PC-9 (cell line): ENCODE measurements around the gene KLHL6. TPM values are rescaled to one million over a fixed set of nuclear protein-coding genes. Genes with fewer than 3 reads are reported as not detected.
A peak's percentile ranks its signal among the peaks of the same experiment; 100 is the strongest.

Experiments
- BruUV-seq: library from RNA; stranded (reverse); fragments of 400-500 nt; replicated peaks from 2 replicates; lab custom pipeline; 2021; lab: Mats Ljungman, UMichigan
- CTCF ChIA-PET: fragments of 300-600 bp; sonication (Branson Sonifier 250); formaldehyde crosslinking; loops from one replicate; lab custom pipeline; 2022; ENCODE audit warnings: antibody characterized with exemption; lab: Charles Lee
- POLR2A ChIA-PET: fragments of 300-600 bp; sonication (Branson Sonifier 250); formaldehyde crosslinking; loops from one replicate; lab custom pipeline; 2022; ENCODE audit warnings: antibody characterized with exemption; ENCODE audit not compliant: unreplicated experiment; lab: Charles Lee
- DNase-seq, 2 experiments: peaks; one replicate each; pipeline versions ENCODE4 v3.0.0 to v3.0.0-alpha.2; 2015 to 2022; ENCODE audit warnings: mixed read lengths in 1 of 2
- H2AFZ ChIP-seq: fragments of 200-600 bp; sonication (generic); 2 replicates; pipeline ENCODE4 v1.8.1; 2017; ENCODE audit warnings: antibody characterized with exemption
- H3F3A ChIP-seq: fragments of 200-600 bp; sonication (generic); 2 replicates; pipeline ENCODE4 v1.8.1; 2017; ENCODE audit warnings: antibody characterized with exemption, mild to moderate bottlenecking, low read depth; ENCODE audit not compliant: insufficient read depth
- H3K27ac ChIP-seq: fragments of 200-600 bp; sonication (generic); 2 replicates; pipeline ENCODE4 v1.6.1; 2016; ENCODE audit warnings: mixed run types
- H3K27me3 ChIP-seq: fragments of 200-600 bp; sonication (generic); 2 replicates; pipeline ENCODE4 v1.6.1; 2016; ENCODE audit warnings: low read depth, mixed run types; ENCODE audit not compliant: insufficient read depth
- H3K36me3 ChIP-seq: fragments of 200-600 bp; sonication (generic); 2 replicates; pipeline ENCODE4 v1.6.1; 2016; ENCODE audit warnings: low read depth, mixed run types
- H3K4me1 ChIP-seq: fragments of 200-600 bp; sonication (generic); replicated peaks from 2 replicates; pipeline ENCODE4 v1.6.1; 2016; ENCODE audit warnings: mixed run types; ENCODE audit not compliant: insufficient read depth
- H3K4me2 ChIP-seq: fragments of 200-600 bp; sonication (generic); 2 replicates; pipeline ENCODE4 v1.6.1; 2017; ENCODE audit warnings: mixed run types
- H3K4me3 ChIP-seq: fragments of 200-600 bp; sonication (generic); 2 replicates; pipeline ENCODE4 v1.6.1; 2016; ENCODE audit warnings: mixed run types
- H3K79me2 ChIP-seq: fragments of 200-600 bp; sonication (generic); 2 replicates; pipeline ENCODE4 v1.6.1; 2017; ENCODE audit warnings: low read depth, mixed run types
- H3K9me2 ChIP-seq: fragments of 200-600 bp; sonication (generic); 2 replicates; pipeline ENCODE4 v1.8.1; 2017; ENCODE audit warnings: mild to moderate bottlenecking; ENCODE audit not compliant: insufficient read depth
- H3K9me3 ChIP-seq: fragments of 200-600 bp; sonication (generic); 2 replicates; pipeline ENCODE4 v1.8.1; 2016; ENCODE audit warnings: low read depth; ENCODE audit not compliant: insufficient read depth
- H4K20me1 ChIP-seq: fragments of 200-600 bp; sonication (generic); 2 replicates; pipeline ENCODE4 v1.8.1; 2017; ENCODE audit not compliant: insufficient read depth
- CTCF ChIP-seq: fragments of 200-600 bp; sonication (generic); conservative IDR thresholded peaks from 2 replicates; pipeline ENCODE4 v1.6.1; 2017; ENCODE audit warnings: mixed run types, antibody characterized with exemption, mild to moderate bottlenecking, moderate library complexity
- EZH2 ChIP-seq: fragments of 200-600 bp; sonication (generic); IDR thresholded peaks from 2 replicates; pipeline ENCODE4 v1.8.0; 2017; ENCODE audit warnings: antibody characterized with exemption, low read depth
- intact Hi-C: fragments of 100-400 bp; cut with micrococcal nuclease; formaldehyde crosslinking; loops from one replicate; pipeline ENCODE4 v1.10.0; 2022; ENCODE audit not compliant: unreplicated experiment
- total RNA-seq: library from RNA; stranded (reverse); gene quantifications from 2 replicates; pipeline ENCODE4 v1.2.3, GENCODE V29; 2021

KLHL6 gene
- total RNA-seq, 1 experiment from 2014 or later, result 0.04 TPM

GRCh38 chr3:183492849-183493179 is 62.7 kb downstream of the KLHL6 start:
- Histone ChIP-seq H2AFZ (no peak overlapping the region), H3F3A (peaks cover 12% of the 10 kb centered on the region; the same call in 1 of the 2 replicates), H3K4me1 (peaks cover 27% of the 10 kb centered on the region), H3K4me3 (no peak overlapping the region), H3K27me3 (no peaks in the 10 kb centered on the region), H3K9me3 (no peaks in the 10 kb centered on the region), H3K36me3 (no peaks in the 10 kb centered on the region), H4K20me1 (no peaks in the 10 kb centered on the region), H3K27ac (no peak overlapping the region), H3K9me2 (no peaks in the 10 kb centered on the region), H3K4me2 (no peak overlapping the region), H3K79me2 (no peaks in the 10 kb centered on the region)
- ChIA-PET POLR2A (no interaction called here), CTCF (interaction anchor here (0.6 kb wide), 1 partner anchor 333 kb away, joined by 6 read pairs; the partner anchor contains the start of gene MAP6D1)
- TF ChIP-seq EZH2, result no peak
- TF ChIP-seq CTCF, result no peak
- peak in 1 of 2 experiments; percentile 32 for DNase-seq
- BruUV-seq, result no TSS peak
- intact Hi-C loops, result no loop called here

GRCh38 chr3:183491923-183492848 is 63.3 kb downstream of the KLHL6 start:
- CTCF ChIA-PET, result interaction anchor here (0.6 kb wide), 1 partner anchor 333 kb away, joined by 6 read pairs; the partner anchor contains the start of gene MAP6D1

More at GRCh38 chr3:183491923-183492848, 63.3 kb downstream of the KLHL6 start:
- H3K9me3 ChIP-seq, result no peaks in the 10 kb centered on the region
- H3K4me2 ChIP-seq, result no peak overlapping the region
- no peaks in the 10 kb centered on the region for H3K36me3 ChIP-seq
- no peaks in the 10 kb centered on the region for H3K27me3 ChIP-seq
- H3F3A ChIP-seq, result peaks cover 12% of the 10 kb centered on the region; the same call in 1 of the 2 replicates
- no peak overlapping the region for H2AFZ ChIP-seq
- intact Hi-C loops, result no loop called here
- DNase-seq, result peak in 1 of 2 experiments; percentile 16
- no peaks in the 10 kb centered on the region for H3K79me2 ChIP-seq
- TF ChIP-seq CTCF (no peak), EZH2 (no peak)
- H4K20me1 ChIP-seq, result no peaks in the 10 kb centered on the region
- POLR2A ChIA-PET, result no interaction called here
- BruUV-seq, result no TSS peak
- no peaks in the 10 kb centered on the region for H3K9me2 ChIP-seq
- no peak overlapping the region for H3K4me3 ChIP-seq
- no peak overlapping the region for H3K27ac ChIP-seq
- peaks cover 27% of the 10 kb centered on the region for H3K4me1 ChIP-seq
